OCI-LY3 (cell line): ENCODE measurements around the gene COQ8B.

Experiments
- EZH2phosphoT487 ChIP-seq: fragments of 200-600 bp; shearing (Covaris generic); IDR thresholded peaks from 2 replicates; pipeline ENCODE4 v1.6.1; 2018; ENCODE audit warnings: antibody characterized with exemption, mixed run types, low read depth
- TF ChIP-seq, protein P1 (sequence below): fragments of 200-600, 300-600 bp; sonication (generic); IDR thresholded peaks from 2 replicates; pipeline ENCODE4 v1.5.1; 2014; ENCODE audit warnings: antibody characterized with exemption, low read length, low read depth

DNA sequence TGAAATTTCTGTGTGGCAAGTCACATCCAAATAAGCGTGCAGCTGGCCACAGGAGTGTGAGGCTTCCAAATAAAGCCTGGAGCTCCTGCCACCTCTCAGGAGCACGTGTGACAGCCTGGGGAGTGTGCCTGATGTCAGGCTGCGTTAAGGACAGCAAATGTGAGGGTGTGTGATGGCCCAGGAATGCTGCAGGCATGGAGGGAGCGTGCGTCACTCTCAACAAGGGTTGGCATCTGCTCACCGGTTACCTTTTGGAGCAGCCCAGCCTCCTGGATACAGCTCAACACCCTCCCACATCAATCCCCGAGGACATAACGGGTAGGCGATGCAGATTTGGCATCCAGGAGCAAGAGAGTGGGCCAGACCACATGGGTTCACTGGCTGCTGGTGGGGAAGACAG, 45.3 kb downstream of the COQ8B start:
- TF ChIP-seq, protein P1, sequence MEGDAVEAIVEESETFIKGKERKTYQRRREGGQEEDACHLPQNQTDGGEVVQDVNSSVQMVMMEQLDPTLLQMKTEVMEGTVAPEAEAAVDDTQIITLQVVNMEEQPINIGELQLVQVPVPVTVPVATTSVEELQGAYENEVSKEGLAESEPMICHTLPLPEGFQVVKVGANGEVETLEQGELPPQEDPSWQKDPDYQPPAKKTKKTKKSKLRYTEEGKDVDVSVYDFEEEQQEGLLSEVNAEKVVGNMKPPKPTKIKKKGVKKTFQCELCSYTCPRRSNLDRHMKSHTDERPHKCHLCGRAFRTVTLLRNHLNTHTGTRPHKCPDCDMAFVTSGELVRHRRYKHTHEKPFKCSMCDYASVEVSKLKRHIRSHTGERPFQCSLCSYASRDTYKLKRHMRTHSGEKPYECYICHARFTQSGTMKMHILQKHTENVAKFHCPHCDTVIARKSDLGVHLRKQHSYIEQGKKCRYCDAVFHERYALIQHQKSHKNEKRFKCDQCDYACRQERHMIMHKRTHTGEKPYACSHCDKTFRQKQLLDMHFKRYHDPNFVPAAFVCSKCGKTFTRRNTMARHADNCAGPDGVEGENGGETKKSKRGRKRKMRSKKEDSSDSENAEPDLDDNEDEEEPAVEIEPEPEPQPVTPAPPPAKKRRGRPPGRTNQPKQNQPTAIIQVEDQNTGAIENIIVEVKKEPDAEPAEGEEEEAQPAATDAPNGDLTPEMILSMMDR, result no peak
- TF ChIP-seq EZH2phosphoT487, result no peak
